Natural killer cell (primary cell): ENCODE data around the gene NIPAL1. TPM values are rescaled to one million over a fixed set of nuclear protein-coding genes. Genes with fewer than 3 reads are reported as not detected.

Source experiments
- ATAC-seq, 3 donors: fragments of 150-1000 bp in 2 of 3; fragments of 200-7000 bp in 1 of 3; cut with Tn5 transposase; 1 replicate in 1 of 3; 2 replicates in 2 of 3; pipeline ENCODE4 v1.10.0; 2021; ENCODE audit warnings: mild to moderate bottlenecking in 2 of 3, moderate library complexity in 2 of 3
- DNase-seq, 2 donors: peaks; one replicate each; pipeline versions ENCODE4 v3.0.0 to v3.0.0-alpha.2; 2013 to 2021; ENCODE audit warnings: mixed read lengths in 1 of 2
- H3K27ac ChIP-seq: one replicate; pipeline ENCODE4 v1.5.1; 2013; ENCODE audit warnings: mild to moderate bottlenecking, low read length
- H3K27me3 ChIP-seq: one replicate; pipeline ENCODE4 v1.6.1; 2013; ENCODE audit warnings: low read length; ENCODE audit not compliant: control insufficient read depth, insufficient read depth
- H3K36me3 ChIP-seq: one replicate; pipeline ENCODE4 v1.6.1; 2013; ENCODE audit warnings: low read length; ENCODE audit not compliant: control insufficient read depth, insufficient read depth
- H3K4me1 ChIP-seq: one replicate; pipeline ENCODE4 v1.6.1; 2013; ENCODE audit warnings: low read length; ENCODE audit not compliant: control insufficient read depth, insufficient read depth
- H3K4me3 ChIP-seq: one replicate; pipeline ENCODE4 v1.5.1; 2013; ENCODE audit warnings: low read length
- H3K9me3 ChIP-seq: one replicate; pipeline ENCODE4 v1.6.1; 2013; ENCODE audit warnings: low read length; ENCODE audit not compliant: control insufficient read depth, insufficient read depth
- H3K27ac Mint-ChIP-seq, 2 donors: one replicate each; pipeline ENCODE4 v1.8.0; 2022; ENCODE audit warnings: mild to moderate bottlenecking in 2 of 2, mixed read lengths in 2 of 2, moderate library complexity in 1 of 2
- H3K27me3 Mint-ChIP-seq, 2 donors: one replicate each; pipeline ENCODE4 v1.8.0; 2022; ENCODE audit warnings: low read depth in 2 of 2, mixed read lengths in 2 of 2
- H3K36me3 Mint-ChIP-seq: one replicate; pipeline ENCODE4 v1.8.0; 2022; ENCODE audit warnings: mixed read lengths
- H3K4me1 Mint-ChIP-seq, 2 donors: one replicate each; pipeline ENCODE4 v1.8.0; 2022; ENCODE audit warnings: mixed read lengths in 2 of 2
- H3K4me3 Mint-ChIP-seq: one replicate; pipeline ENCODE4 v1.8.0; 2022; ENCODE audit warnings: mild to moderate bottlenecking, moderate library complexity, mixed read lengths
- H3K9me3 Mint-ChIP-seq, 2 donors: one replicate each; pipeline ENCODE4 v1.8.0; 2022; ENCODE audit warnings: mixed read lengths in 2 of 2
- CTCF ChIP-seq: fragments of 200-600 bp; IDR thresholded peaks from one replicate; pipeline ENCODE4 v1.8.0; 2022; ENCODE audit warnings: antibody characterized with exemption
- WGBS: methylation state at CpG from one replicate; pipeline ENCODE4 v1.1.7; 2013; ENCODE audit warnings: missing lambda C conversion rate; ENCODE audit not compliant: insufficient coverage; 5-methylcytosine and 5-hydroxymethylcytosine counted together
- intact Hi-C: fragments of 100-400 bp; cut with micrococcal nuclease; formaldehyde crosslinking; loops from one replicate; pipeline ENCODE4 v1.14.2; 2022
- total RNA-seq, 4 donors: library from RNA; stranded (reverse); fragments of 120-200 nt in 1 of 4; gene quantifications; one replicate each; pipeline versions ENCODE4 v1.2.3 to v1.2.4, GENCODE V29; 2013 to 2022

Gene NIPAL1
- total RNA-seq, 3 donors from 2014 or later (not counting 1 experiment from before 2014, with no cell fraction given): 1.4 TPM; not detected in 2

GRCh38 chr4:48058617-48059530 is 42.3 kb downstream of the NIPAL1 start:
- 70% methylated on average over 5 of the region's 5 CpGs for WGBS
- Mint-ChIP-seq H3K27ac (peak overlapping the region; percentile 69 to 90), H3K4me3 (no peak overlapping the region), H3K27me3 (no peaks in the 10 kb centered on the region), H3K36me3 (peaks cover 7% of the 10 kb centered on the region), H3K9me3 (peaks cover 5 to 6% of the 10 kb centered on the region in 2 donors), H3K4me1 (peaks cover 48 to 50% of the 10 kb centered on the region in 2 donors)
- Histone ChIP-seq H3K9me3 (no peaks in the 10 kb centered on the region), H3K27me3 (no peaks in the 10 kb centered on the region), H3K27ac (peak overlapping the region; percentile 11), H3K4me1 (peaks cover 10% of the 10 kb centered on the region), H3K36me3 (no peaks in the 10 kb centered on the region), H3K4me3 (no peak overlapping the region)
- ATAC-seq (peak; percentile 68 to 96 (median 88)), DNase-seq (peak in 1 of 2 donors; percentile 43)
- intact Hi-C loops: no loop called here
- no peak for TF ChIP-seq CTCF

- Mint-ChIP-seq H3K36me3 (peaks cover 16% of the 10 kb centered on the region), H3K27me3 (no peaks in the 10 kb centered on the region)
Measured at GRCh38 chr4:48064349-48064748, 47.8 kb downstream of the NIPAL1 start.

GRCh38 chr4:48065587-48066052 is 49.0 kb downstream of the NIPAL1 start:
- DNase-seq: no peak
- no peaks in the 10 kb centered on the region for H3K27me3 ChIP-seq
- Mint-ChIP-seq H3K4me1 (peaks cover 45 to 58% of the 10 kb centered on the region in 2 donors), H3K36me3 (peaks cover 19% of the 10 kb centered on the region), H3K9me3 (peaks cover 3% of the 10 kb centered on the region in 2 donors), H3K27me3 (no peaks in the 10 kb centered on the region), H3K27ac (peak overlapping the region; percentile 11 to 42), H3K4me3 (no peak overlapping the region)
- WGBS: 100% methylated on average over 1 of the region's 1 CpG
- no peak for TF ChIP-seq CTCF
- peaks cover 47% of the 10 kb centered on the region for H3K36me3 ChIP-seq
- no peaks in the 10 kb centered on the region for H3K9me3 ChIP-seq
- H3K27ac ChIP-seq: no peak overlapping the region
- peaks cover 4% of the 10 kb centered on the region for H3K4me1 ChIP-seq
- no peak for ATAC-seq
- intact Hi-C loops: no loop called here
- no peak overlapping the region for H3K4me3 ChIP-seq

More at GRCh38 chr4:48064349-48064748, 47.8 kb downstream of the NIPAL1 start:
- H3K4me1 ChIP-seq: peaks cover 8% of the 10 kb centered on the region
- peaks cover 36% of the 10 kb centered on the region for H3K36me3 ChIP-seq
- peak in 2 of 3 donors; percentile 40 to 53 for ATAC-seq
- no peaks in the 10 kb centered on the region for H3K9me3 ChIP-seq
- peaks cover 5 to 6% of the 10 kb centered on the region in 2 donors for H3K9me3 Mint-ChIP-seq
- H3K4me1 Mint-ChIP-seq: peaks cover 53 to 71% of the 10 kb centered on the region in 2 donors
- no peak overlapping the region for H3K4me3 ChIP-seq
- H3K4me3 Mint-ChIP-seq: no peak overlapping the region
- WGBS: 35% methylated on average over 3 of the region's 3 CpGs
- intact Hi-C loops: no loop called here
- no peak overlapping the region for H3K27ac ChIP-seq
- TF ChIP-seq CTCF: no peak
- H3K27ac Mint-ChIP-seq: peak overlapping the region; percentile 11 to 42
- no peaks in the 10 kb centered on the region for H3K27me3 ChIP-seq
- DNase-seq: peak in 1 of 2 donors; percentile 16
